HS-27A (cell line): Measurements from ENCODE around the gene NRXN3.

ENCODE experiments used
- DNase-seq: peaks from one replicate; pipeline ENCODE4 v3.0.0-alpha.2; 2012; ENCODE audit warnings: low read depth, missing footprints

The NRXN3 gene

GRCh38 chr14:78823035-78823434, 652.9 kb downstream of the NRXN3 start:
- no peak for DNase-seq

GRCh38 chr14:78823516-78823915, 653.3 kb downstream of the NRXN3 start:
- no peak for DNase-seq

GRCh38 chr14:78829274-78829673, 659.1 kb downstream of the NRXN3 start:
- DNase-seq = no peak

- no peak for DNase-seq
Observed at GRCh38 chr14:78834766-78835451, 664.7 kb downstream of the NRXN3 start.

- no peak for DNase-seq
Observed at GRCh38 chr14:78835909-78836308, 665.7 kb downstream of the NRXN3 start.

GRCh38 chr14:78836777-78837176, 666.6 kb downstream of the NRXN3 start:
- DNase-seq = no peak

GRCh38 chr14:78838959-78839358, 668.8 kb downstream of the NRXN3 start:
- no peak for DNase-seq

GRCh38 chr14:78840898-78841297, 670.7 kb downstream of the NRXN3 start:
- DNase-seq = no peak

GRCh38 chr14:78847801-78848200, 677.6 kb downstream of the NRXN3 start:
- DNase-seq = no peak

- DNase-seq = no peak
Observed at GRCh38 chr14:78848234-78848820, 678.2 kb downstream of the NRXN3 start.

- DNase-seq = no peak
Observed at GRCh38 chr14:78849952-78850351, 679.8 kb downstream of the NRXN3 start.

- DNase-seq = no peak
Observed at GRCh38 chr14:78851189-78851588, 681.0 kb downstream of the NRXN3 start.

GRCh38 chr14:78852040-78852439, 681.9 kb downstream of the NRXN3 start:
- no peak for DNase-seq

GRCh38 chr14:78857974-78858373, 687.8 kb downstream of the NRXN3 start:
- no peak for DNase-seq

- no peak for DNase-seq
Observed at GRCh38 chr14:78863143-78863542, 693.0 kb downstream of the NRXN3 start.

GRCh38 chr14:78872837-78873236, 702.7 kb downstream of the NRXN3 start:
- no peak for DNase-seq

- DNase-seq = no peak
Observed at GRCh38 chr14:78873581-78873980, 703.4 kb downstream of the NRXN3 start.

- DNase-seq = no peak
Observed at GRCh38 chr14:78875049-78875448, 704.9 kb downstream of the NRXN3 start.

GRCh38 chr14:78885884-78886283, 715.7 kb downstream of the NRXN3 start:
- DNase-seq = no peak

GRCh38 chr14:78897443-78897842, 727.3 kb downstream of the NRXN3 start:
- no peak for DNase-seq

GRCh38 chr14:78902010-78902623, 731.9 kb downstream of the NRXN3 start:
- DNase-seq = no peak

GRCh38 chr14:78904094-78904493, 733.9 kb downstream of the NRXN3 start:
- no peak for DNase-seq

- DNase-seq = no peak
Observed at GRCh38 chr14:78917462-78917861, 747.3 kb downstream of the NRXN3 start.

GRCh38 chr14:78921856-78922255, 751.7 kb downstream of the NRXN3 start:
- DNase-seq = no peak
